Measurements from ENCODE around the gene PDE1A. TPM values are rescaled to one million over a fixed set of nuclear protein-coding genes. Genes with fewer than 3 reads are reported as not detected.

PDE1A gene
- total RNA-seq, 1 experiment from 2014 or later, result 0.11 TPM

DNA sequence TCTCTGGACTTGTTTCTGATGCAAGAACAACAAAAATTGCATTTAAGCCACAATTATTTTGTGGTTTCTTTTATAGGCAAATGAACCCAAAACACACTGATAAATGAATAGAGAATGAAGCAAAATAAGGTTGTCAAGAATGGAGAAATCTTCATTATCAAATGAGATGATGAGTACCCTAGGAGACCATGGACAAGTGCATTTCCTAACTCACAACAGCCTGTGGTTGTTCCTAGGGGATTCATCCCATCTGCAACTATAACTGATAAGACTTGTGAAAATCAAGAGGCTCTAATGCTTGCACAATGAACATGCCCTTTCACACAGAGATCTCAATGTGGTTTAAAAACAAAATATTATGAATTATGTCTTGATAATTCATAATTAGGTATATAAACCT, 159.9 kb downstream of the PDE1A start:
- Histone ChIP-seq H3K9me3 (ENCODE audit: insufficient read depth, low read depth) (no peaks in the 10 kb centered on the region; the same call in 1 of the 2 replicates), H2AFZ (0 out of 2 replicates have a peak overlapping the region, but pooled peaks have one; percentile 35), H3K27ac (no peak overlapping the region), H4K20me1 (ENCODE audit: insufficient read depth) (no peaks in the 10 kb centered on the region), H3K79me2 (ENCODE audit: low read depth) (no peaks in the 10 kb centered on the region), H3F3A (ENCODE audit: insufficient read depth, low read depth) (no peaks in the 10 kb centered on the region), H3K9me2 (ENCODE audit: insufficient read depth) (no peaks in the 10 kb centered on the region), H3K4me1 (replicated peaks; ENCODE audit: insufficient read depth) (no peaks in the 10 kb centered on the region), H3K4me2 (no peak overlapping the region), H3K27me3 (ENCODE audit: insufficient read depth, low read depth) (no peaks in the 10 kb centered on the region), H3K36me3 (ENCODE audit: low read depth) (no peaks in the 10 kb centered on the region), H3K4me3 (no peak overlapping the region)
- TF ChIP-seq EZH2 (IDR thresholded peaks at IDR 0.05; ENCODE audit: low read depth) (no peak), CTCF (conservative IDR thresholded peaks at IDR 0.05) (no peak)
- intact Hi-C loops (cut with micrococcal nuclease; ENCODE audit: unreplicated experiment), result no loop called here
- CTCF ChIA-PET, result no interaction called here
- DNase-seq, result no peak
- no TSS peak for BruUV-seq (replicated peaks)
- POLR2A ChIA-PET (ENCODE audit: unreplicated experiment), result interaction anchor here (0.6 kb wide), 1 partner anchor 1969 kb away, joined by 4 read pairs; no protein-coding TSS in a partner anchor

GRCh38 chr2:182265718-182266117, 161.1 kb downstream of the PDE1A start:
- TF ChIP-seq EZH2 (IDR thresholded peaks at IDR 0.05; ENCODE audit: low read depth), result no peak
- no peak for TF ChIP-seq CTCF (conservative IDR thresholded peaks at IDR 0.05)
- H3K27ac ChIP-seq, result no peak overlapping the region
- CTCF ChIA-PET, result interaction anchor here (0.6 kb wide), 1 partner anchor 312 kb away, joined by 9 read pairs; no protein-coding TSS in a partner anchor
- intact Hi-C loops (cut with micrococcal nuclease; ENCODE audit: unreplicated experiment), result no loop called here
- no peaks in the 10 kb centered on the region for H3F3A ChIP-seq (ENCODE audit: insufficient read depth, low read depth)
- no peaks in the 10 kb centered on the region for H3K9me2 ChIP-seq (ENCODE audit: insufficient read depth)
- BruUV-seq (replicated peaks), result no TSS peak
- no peaks in the 10 kb centered on the region for H3K79me2 ChIP-seq (ENCODE audit: low read depth)
- no peak overlapping the region for H3K4me3 ChIP-seq
- H4K20me1 ChIP-seq (ENCODE audit: insufficient read depth), result no peaks in the 10 kb centered on the region
- no peak overlapping the region for H2AFZ ChIP-seq
- no peaks in the 10 kb centered on the region for H3K4me1 ChIP-seq (replicated peaks; ENCODE audit: insufficient read depth)
- no peaks in the 10 kb centered on the region; the same call in 1 of the 2 replicates for H3K9me3 ChIP-seq (ENCODE audit: insufficient read depth, low read depth)
- DNase-seq, result no peak
- H3K36me3 ChIP-seq (ENCODE audit: low read depth), result no peaks in the 10 kb centered on the region
- POLR2A ChIA-PET (ENCODE audit: unreplicated experiment), result no interaction called here
- no peak overlapping the region for H3K4me2 ChIP-seq
- H3K27me3 ChIP-seq (ENCODE audit: insufficient read depth, low read depth), result no peaks in the 10 kb centered on the region

- DNase-seq, result no peak
- Histone ChIP-seq H4K20me1 (ENCODE audit: insufficient read depth) (no peaks in the 10 kb centered on the region), H3K4me2 (no peak overlapping the region), H3K79me2 (ENCODE audit: low read depth) (no peaks in the 10 kb centered on the region), H3K27me3 (ENCODE audit: insufficient read depth, low read depth) (no peaks in the 10 kb centered on the region), H3K4me1 (replicated peaks; ENCODE audit: insufficient read depth) (no peaks in the 10 kb centered on the region), H3K27ac (no peak overlapping the region), H3F3A (ENCODE audit: insufficient read depth, low read depth) (no peaks in the 10 kb centered on the region), H2AFZ (no peak overlapping the region; the same call in 1 of the 2 replicates), H3K36me3 (ENCODE audit: low read depth) (no peaks in the 10 kb centered on the region), H3K9me3 (ENCODE audit: insufficient read depth, low read depth) (no peaks in the 10 kb centered on the region), H3K9me2 (ENCODE audit: insufficient read depth) (no peaks in the 10 kb centered on the region), H3K4me3 (no peak overlapping the region)
- POLR2A ChIA-PET (ENCODE audit: unreplicated experiment), result no interaction called here
- CTCF ChIA-PET, result interaction anchor here (0.6 kb wide), 1 partner anchor 35 kb away, joined by 3 read pairs; no protein-coding TSS in a partner anchor
- BruUV-seq (replicated peaks), result no TSS peak
- no peak for TF ChIP-seq CTCF (conservative IDR thresholded peaks at IDR 0.05)
- TF ChIP-seq EZH2 (IDR thresholded peaks at IDR 0.05; ENCODE audit: low read depth), result no peak
- intact Hi-C loops (cut with micrococcal nuclease; ENCODE audit: unreplicated experiment), result no loop called here
Observed at GRCh38 chr2:182261860-182262387, 164.9 kb downstream of the PDE1A start.
